Endometrial microvascular endothelial cells (primary cell): ENCODE results near the gene KRTAP5-1. TPM values are rescaled to one million over a fixed set of nuclear protein-coding genes. Genes with fewer than 3 reads are reported as not detected.
"Not testable (repeated sequence)": the region's sequence is repeated elsewhere in the genome, so short reads cannot be mapped to it uniquely, and the experiment has no call there.

Experiments used
- in situ Hi-C: cut with HindIII; loops from 2 replicates; pipeline ENCODE4 v1.10.0; 2017; ENCODE audit warnings: low sequenced_read_pairs, low pct_unique_long_range_greater_than_20kb; ENCODE audit errors: inconsistent ontology term
- total RNA-seq: library from RNA; depleted of rRNA; stranded (reverse); fragments of >200 nt; gene quantifications from one replicate; pipeline ENCODE4 v1.2.3, GENCODE V29; 2015; ENCODE audit errors: inconsistent ontology term

The KRTAP5-1 gene, protein sequence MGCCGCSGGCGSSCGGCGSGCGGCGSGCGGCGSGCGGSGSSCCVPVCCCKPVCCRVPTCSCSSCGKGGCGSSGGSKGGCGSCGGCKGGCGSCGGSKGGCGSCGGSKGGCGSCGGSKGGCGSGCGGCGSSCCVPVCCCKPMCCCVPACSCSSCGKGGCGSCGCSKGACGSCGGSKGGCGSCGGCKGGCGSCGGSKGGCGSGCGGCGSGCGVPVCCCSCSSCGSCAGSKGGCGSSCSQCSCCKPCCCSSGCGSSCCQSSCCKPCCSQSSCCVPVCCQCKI
- not detected for total RNA-seq

DNA sequence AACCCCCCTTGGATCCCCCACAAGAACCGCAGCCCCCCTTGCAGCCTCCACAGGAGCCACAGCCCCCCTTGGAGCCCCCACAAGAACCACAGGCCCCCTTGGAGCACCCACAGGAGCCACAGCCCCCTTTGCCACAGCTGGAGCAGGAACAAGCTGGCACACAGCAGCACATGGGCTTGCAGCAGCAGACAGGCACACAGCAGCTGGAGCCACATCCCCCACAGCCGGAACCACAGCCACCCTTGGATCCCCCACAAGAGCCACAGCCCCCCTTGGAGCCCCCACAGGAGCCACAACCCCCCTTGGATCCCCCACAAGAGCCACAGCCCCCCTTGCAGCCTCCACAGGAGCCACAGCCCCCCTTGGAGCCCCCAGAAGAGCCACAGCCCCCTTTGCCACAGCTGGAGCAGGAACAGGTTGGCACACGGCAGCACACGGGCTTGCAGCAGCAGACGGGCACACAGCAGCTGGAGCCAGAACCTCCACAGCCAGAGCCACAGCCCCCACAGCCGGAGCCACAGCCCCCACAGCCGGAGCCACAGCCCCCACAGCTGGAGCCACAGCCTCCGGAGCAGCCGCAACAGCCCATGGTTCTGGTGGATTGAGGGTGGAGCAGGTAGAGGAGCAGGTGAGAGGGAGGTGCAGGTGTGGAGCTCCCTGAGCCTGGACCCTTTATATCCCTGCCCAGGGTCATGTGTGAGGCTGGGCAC is at the start of gene KRTAP5-1:
Gene KRTAP5-1, minus strand, starts transcription at position 623 of the 710 bp plus-strand sequence. Its CDS starts 34 bp downstream, at position 589.
- in situ Hi-C loops: not testable (repeated sequence)

DNA sequence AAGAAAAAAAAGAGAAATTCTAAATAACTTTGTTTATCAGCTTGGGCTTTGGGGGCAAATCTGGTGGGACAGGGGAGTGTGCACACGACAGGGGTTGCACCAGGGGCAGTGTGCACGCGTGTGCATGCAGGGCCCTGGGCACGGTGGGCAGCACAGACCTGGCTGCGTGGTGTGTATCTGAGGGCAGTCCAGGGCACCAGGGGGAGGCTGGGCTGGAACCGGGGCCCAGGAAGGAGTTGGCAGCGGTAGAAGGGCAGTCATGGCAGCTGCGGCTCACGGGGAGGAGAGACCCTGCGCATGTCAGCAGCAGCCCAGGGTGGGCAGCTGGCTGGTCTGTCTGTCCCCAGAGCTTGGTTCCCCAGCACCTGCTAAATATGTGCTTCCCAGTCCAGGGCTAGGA is 48.8 kb upstream of the KRTAP5-1 start:
- in situ Hi-C loops: no loop called here

DNA sequence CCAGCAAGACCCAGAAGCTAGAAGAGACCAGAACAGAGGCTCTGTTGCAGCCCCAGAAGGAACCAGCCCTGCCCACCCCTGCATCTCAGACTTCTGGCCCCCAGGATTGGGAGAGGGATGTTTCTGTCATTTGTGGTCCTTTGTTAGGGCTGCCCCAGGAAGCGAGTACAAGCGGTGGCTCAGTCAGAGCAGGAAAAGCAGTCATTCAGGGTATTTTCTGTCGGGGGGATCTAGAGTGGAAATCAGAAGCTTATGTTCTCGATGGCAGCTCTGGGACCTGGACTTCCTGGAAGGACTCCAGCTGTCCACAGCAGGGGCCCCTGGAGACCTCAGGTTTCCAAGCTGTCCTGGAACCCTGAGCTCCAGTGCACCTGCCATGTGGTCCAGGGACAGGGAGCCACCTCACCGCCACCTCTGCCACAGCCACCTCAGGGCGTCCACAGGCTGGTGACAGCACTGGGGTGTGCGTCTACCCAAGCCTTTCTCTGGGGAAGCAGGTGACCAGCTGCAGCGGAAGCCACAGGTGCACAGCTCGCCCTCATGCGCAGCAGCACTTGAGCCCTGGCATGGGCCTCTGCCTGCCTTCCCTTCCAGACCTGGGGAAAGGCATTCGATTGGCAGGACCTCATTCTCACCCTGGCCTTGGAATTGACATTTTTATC is 47.1 kb upstream of the KRTAP5-1 start:
- in situ Hi-C loops: no loop called here

DNA sequence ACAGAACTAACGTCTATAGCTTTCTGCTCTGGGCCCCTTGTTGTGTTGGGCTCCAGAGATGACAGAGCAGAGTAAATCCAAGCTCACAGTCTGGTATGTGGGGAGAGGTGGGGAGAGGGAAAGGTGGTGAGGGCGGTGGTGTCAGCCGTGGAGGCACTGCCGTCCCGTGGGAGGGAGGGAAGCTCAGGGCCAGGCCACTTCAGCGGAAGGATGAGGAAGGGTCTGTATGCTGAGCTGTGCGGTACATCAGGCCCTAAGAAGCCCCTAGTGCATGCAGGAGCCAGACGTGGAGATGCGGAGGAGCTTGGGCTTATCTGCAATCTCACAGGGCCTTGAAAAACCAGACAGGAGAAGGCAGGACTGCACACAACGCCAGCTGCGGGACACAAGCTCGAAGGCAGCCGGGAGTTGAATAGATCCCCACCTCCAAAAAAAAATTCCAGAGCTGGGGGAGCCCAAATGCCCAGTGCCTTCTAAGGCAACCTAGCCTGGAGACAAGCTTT is 46.0 kb upstream of the KRTAP5-1 start:
- in situ Hi-C loops: no loop called here

DNA sequence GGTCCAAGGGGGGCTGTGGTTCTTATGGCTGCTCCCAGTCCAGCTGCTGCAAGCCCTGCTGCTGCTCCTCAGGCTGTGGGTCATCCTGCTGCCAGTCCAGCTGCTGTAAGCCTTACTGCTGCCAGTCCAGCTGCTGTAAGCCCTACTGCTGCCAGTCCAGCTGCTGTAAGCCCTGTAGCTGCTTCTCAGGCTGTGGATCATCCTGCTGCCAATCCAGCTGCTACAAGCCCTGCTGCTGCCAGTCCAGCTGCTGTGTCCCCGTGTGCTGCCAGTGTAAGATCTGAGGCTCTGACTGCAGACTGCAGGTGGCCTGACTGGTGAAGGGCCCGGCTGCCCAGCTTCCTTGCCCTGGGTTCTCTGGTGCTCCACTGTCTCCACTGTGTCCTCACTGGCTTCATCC is 45.2 kb upstream of the KRTAP5-1 start:
- in situ Hi-C loops: no loop called here

DNA sequence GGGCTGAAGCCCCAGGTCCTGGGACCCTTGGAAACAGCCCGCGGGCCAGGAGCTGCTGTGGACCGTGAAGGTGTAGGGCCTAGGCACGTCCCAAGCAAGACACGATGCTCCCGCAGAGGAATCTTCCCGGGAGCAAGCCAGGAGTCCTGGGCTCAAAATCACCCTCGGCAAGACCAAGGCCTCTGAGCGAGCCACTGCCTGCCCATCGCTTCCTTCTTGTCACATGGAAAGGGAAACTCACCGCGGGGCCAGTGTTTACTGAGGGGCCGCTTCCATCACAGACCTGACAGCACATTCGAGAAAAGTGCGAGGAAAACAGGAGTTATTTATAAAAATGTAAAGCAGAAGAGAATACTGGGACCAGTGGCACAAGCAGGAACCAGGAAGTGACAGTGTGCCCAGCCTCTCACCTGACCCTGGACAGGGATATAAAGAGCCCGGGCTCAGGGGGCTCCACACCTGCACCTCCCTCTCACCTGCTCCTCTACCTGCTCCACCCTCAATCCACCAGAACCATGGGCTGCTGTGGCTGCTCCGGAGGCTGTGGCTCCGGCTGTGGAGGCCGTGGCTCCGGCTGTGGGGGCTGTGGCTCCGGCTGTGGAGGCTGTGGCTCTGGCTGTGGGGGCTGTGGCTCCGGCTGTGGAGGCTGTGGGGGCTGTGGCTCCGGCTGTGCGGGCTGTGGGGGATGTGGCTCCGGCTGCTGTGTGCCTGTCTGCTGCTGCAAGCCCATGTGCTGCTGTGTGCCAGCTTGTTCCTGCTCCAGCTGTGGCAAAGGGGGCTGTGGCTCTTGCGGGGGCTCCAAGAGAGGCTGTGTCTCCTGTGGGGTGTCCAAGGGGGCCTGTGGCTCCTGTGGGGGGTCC is 44.5 kb upstream of the KRTAP5-1 start, which contains the start of gene KRTAP5-5:
Gene KRTAP5-5, plus strand, starts transcription at position 450 of the 860 bp plus-strand sequence. Its CDS starts 66 bp downstream, at position 516.
- in situ Hi-C loops: no loop called here

DNA sequence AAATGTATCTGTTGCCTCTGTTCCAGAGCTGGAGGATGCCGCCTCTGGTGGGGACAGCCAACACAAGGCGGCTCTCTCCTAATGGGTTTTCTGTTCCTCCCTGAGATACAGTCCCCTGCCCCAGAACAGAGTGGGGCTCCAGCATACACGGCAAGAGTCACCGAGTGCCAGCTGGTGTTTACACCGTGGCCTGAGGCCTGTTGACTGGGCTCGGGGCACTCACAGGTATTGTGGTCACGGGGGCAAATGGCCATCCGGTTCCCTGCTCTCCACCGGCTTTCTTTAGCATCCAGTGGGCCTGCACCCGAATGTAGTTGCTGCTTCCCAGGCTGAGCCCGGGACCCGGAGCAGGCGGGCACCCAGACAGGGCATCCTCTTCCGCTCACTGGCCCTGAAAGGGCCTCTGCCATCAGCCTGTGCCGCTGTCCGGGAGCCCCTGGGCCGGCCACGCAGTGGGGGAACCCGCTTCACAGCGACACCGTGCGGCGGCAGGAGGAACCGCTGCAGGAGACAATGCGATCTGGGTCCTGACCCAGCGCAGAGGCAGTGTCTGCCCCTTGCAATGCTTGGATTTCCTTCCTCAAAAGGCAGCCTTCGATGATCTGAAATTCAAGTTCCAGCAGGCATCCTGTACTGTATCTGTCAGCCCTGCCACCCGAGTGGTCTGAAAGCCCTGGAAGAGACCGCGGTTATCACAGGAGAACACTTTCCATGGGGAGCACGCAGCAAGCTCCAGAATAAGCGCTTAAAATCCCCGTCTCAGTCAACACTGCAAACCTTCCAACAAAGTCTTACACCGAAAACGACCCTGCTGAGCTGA is 43.6 kb upstream of the KRTAP5-1 start:
- in situ Hi-C loops: no loop called here

DNA sequence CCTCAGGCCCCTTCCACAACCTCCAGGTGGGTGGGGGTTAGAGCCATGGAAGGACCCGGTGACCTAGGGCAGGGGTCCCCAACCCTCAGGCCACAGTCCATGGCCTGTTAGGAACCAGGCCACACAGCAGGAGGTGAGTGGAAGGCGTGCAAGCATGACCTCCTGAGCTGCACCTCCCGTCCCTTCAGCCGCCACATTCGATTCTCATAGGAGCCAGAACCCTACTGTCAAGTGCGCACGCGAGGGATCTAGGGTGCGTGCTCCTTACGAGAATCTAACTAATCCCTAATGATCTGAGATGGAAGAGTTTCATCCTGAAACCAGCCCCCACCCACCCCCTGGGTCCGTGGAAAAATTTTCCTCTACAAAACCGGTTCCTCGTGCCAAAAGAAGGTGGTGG is 40.5 kb upstream of the KRTAP5-1 start:
- in situ Hi-C loops: no loop called here

DNA sequence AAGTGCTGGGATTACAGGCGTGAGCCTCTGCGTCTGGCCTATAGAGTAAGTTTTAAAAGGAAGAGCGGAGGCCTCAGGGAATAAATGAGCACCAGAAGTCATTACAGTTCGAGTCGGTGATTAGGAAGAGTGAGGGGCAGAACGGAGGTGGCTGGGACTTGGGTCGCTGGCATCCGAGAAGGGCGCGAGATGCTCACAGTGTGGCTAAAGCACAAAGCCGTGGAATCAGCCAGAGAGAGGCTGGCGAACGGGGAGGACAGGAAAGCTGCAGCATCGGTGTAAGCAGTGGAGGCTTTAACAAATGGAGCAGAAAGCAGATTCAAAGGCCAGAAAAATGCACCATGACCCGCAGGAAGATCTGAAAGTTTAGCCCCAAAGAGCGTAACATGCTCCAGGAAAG is 39.5 kb upstream of the KRTAP5-1 start:
- in situ Hi-C loops: no loop called here

DNA sequence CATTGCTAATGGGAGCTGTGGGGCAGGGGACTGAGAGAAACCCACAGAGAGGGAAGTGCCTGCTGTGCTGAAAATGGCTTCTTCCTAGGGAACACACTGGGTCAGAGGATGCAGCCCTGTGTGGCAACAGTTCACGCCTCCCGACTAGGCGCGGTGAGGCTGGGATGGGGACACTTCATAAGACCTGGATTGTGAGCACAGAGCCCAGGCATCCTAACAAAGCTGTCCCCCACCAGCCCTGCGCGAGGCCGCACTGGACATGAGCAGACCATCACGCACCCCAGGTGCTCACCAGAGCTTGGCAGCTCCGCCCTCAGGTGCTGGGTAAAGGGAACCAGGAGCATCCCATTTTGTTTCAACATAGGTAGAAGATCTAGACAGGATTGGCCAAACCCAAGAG is 38.6 kb upstream of the KRTAP5-1 start:
- in situ Hi-C loops: no loop called here

DNA sequence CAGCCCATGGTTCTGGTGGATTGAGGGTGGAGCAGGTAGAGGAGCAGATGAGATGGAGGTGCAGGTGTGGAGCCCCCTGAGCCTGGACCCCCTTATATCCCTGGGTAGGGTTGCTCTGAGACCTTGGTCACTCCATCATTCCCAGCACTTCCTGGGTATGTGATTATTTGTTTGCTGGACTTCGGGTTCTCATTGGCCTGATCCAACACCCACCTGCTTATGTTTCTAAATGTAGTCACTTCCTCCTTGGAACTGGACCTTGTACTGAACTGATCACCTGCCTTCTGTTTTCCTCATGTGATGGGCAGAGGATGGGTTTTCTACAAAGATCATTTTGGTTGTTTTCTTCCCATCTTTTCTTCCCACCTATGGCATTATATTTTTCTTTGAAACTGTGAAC is 37.0 kb upstream of the KRTAP5-1 start, which contains the start of gene KRTAP5-4:
Gene KRTAP5-4, minus strand, starts transcription at position 53 of the 400 bp plus-strand sequence. Its CDS starts 45 bp downstream, at position 8.
- in situ Hi-C loops: no loop called here

DNA sequence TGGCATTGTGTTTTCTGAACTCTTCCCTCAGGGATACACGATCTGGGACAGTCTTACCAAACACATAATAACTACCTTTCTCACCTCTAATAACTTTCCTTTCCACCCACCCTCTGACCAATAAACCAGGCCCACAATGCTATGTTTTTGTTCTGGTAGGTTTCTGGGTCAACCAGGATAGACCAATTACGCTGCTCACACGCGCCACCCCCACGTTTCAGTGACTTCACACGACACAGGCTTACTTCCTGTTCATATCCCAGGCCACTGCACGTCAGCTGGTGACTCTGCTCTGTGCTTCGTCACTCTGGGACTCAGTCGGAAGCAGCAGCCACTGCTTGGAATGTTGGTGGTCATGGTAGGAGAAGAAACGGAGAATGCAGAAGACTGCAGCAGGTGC is 34.4 kb upstream of the KRTAP5-1 start:
- in situ Hi-C loops: no loop called here

DNA sequence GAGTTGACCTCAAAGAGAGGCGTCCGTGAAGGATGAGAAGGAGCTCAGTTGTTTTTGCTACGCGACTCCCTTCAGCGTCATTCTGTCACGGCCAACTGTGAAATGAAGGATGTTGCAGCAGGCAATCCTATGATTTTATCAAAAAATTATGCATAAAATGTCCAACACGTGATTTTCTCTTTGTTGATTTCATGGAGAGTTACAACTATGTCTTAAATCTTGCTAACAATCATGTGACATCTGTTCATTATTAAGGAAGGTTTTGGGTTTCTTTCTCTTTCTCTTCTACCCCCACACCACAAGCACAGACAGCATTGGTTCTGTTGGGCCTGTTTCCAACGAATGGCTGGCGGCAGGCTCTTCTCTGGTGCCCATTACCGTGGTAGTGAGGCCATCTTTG is 33.1 kb upstream of the KRTAP5-1 start:
- in situ Hi-C loops: no loop called here

DNA sequence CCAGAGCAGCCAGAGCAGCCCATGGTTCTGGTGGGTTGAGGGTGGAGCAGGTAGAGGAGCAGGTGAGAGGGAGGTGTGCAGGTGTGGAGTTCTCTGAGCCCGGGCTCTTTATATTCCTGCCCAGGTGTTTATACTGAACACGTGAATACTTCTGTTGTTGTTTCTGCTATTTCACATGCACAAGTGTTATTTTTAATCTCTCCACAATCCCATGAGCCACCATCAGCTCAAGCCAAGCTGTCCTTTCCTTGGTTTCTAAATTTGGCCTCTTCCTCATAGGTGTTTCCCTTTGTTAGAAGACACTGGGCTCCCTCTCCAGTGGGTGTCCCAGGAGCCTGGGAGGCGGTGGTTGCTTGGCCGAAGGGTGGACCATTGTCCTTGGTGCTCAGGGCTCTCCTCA is 23.3 kb upstream of the KRTAP5-1 start, which contains the start of gene KRTAP5-3:
Gene KRTAP5-3, minus strand, starts transcription at position 101 of the 400 bp plus-strand sequence. Its CDS starts 78 bp downstream, at position 23.
- in situ Hi-C loops: no loop called here

DNA sequence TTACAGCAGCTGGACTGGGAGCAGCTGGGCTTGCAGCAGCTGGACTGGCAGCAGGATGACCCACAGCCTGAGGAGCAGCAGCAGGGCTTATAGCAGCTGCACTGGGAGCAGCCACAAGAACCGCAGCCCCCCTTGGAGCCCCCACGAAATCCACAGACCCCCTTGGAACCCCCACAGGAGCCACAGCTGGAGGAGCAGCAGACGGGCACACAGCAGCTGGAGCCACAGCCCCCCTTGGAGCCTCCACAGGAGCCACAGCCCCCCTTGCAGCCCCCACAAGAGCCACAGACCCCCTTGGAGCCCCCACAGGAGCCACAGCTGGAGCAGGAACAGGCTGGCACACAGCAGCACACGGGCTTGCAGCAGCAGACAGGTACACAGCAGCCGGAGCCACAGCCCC is 22.8 kb upstream of the KRTAP5-1 start:
- in situ Hi-C loops: not testable (repeated sequence)

DNA sequence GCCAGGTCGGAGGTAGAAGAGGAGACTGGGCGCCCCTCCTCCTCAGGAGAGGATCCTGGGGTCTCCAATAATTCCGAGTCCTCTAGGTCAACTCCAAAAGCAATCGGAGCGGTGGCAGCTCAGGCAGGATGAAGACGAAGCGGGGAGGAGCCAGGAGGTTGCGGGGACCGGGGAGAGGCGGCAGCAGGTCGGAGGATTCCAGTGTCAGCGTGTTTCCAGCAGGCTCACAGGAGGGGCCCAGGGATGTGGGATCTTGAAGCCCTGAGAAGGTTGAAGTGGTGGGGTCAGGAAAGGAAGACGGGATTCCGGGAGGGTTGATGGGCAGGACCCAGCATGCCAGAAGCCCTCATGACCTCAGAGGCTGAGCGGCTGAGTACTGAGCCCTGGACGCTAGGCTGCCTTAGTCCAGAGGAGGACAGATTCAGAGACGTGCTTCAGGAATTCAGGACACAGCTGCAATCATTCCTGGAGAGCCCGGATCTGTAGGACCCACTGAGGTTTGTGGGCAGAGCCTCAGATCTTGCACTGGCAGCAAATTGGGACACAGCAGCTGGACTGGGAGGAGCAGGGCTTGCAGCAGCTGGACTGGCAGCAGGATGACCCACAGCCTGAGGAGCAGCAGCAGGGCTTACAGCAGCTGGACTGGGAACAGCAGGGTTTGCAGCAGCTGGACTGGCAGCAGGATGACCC is 22.2 kb upstream of the KRTAP5-1 start:
- in situ Hi-C loops: not testable (repeated sequence)

DNA sequence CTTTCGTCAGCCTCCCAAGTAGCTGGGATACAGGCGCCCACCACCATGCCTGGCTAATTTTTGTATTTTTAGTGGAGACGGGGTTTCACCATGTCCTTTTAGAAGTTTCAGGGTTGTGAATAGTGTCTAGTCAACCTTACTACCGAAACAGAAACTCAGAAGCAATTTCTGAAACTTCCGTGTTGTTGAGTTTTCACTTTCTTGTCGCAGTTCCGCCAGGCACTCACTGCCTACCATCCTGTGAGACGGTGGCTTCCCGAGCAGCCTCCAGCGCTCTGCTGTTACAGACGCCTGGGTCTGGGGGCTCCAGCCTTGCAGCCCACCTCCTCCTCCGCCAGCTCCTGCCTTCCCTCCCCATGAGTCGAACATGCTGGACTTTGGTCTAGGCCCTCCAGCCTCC is 20.8 kb upstream of the KRTAP5-1 start:
- in situ Hi-C loops: not testable (repeated sequence)
